Activated CD4-positive, CD25-positive, alpha-beta regulatory T cell treated with anti-CD3 and anti-CD28 coated beads, Interleukin-2, amount 50 U/mL, for 16 hours (primary cell): ENCODE results near the gene UBC.
"Not testable (repeated sequence)": the region's sequence is repeated elsewhere in the genome, so short reads cannot be mapped to it uniquely, and the experiment has no call there.

Experiments
- DNase-seq: peaks from one replicate; pipeline ENCODE4 v3.0.0-alpha.2; 2020; ENCODE audit warnings: low read depth, low spot score

The UBC gene

GRCh38 chr12:124931528-124931927, 17.1 kb upstream of the UBC start:
- not testable (repeated sequence) for DNase-seq

GRCh38 chr12:124930586-124930985, 16.1 kb upstream of the UBC start:
- no peak for DNase-seq

GRCh38 chr12:124929649-124930419, 15.4 kb upstream of the UBC start:
- DNase-seq, result no peak

- DNase-seq, result no peak
Measured at GRCh38 chr12:124928912-124929530, 14.6 kb upstream of the UBC start.

- DNase-seq, result no peak
Measured at GRCh38 chr12:124928095-124928911, 13.9 kb upstream of the UBC start.

GRCh38 chr12:124927201-124928094, 13.0 kb upstream of the UBC start:
- DNase-seq, result peak; percentile 84

- DNase-seq, result not testable (repeated sequence)
Measured at GRCh38 chr12:124925782-124926181, 11.3 kb upstream of the UBC start.

- DNase-seq, result no peak
Measured at GRCh38 chr12:124925117-124925516, 10.7 kb upstream of the UBC start.

- DNase-seq, result no peak
Measured at GRCh38 chr12:124923905-124924734, 9.7 kb upstream of the UBC start.

GRCh38 chr12:124921200-124922031, 7.0 kb upstream of the UBC start:
- DNase-seq, result no peak

GRCh38 chr12:124920353-124920935, 6.0 kb upstream of the UBC start:
- DNase-seq, result no peak

GRCh38 chr12:124919521-124920352, 5.3 kb upstream of the UBC start:
- DNase-seq, result no peak

GRCh38 chr12:124918622-124918988, 4.2 kb upstream of the UBC start:
- not testable (repeated sequence) for DNase-seq

GRCh38 chr12:124917841-124918621, 3.6 kb upstream of the UBC start:
- DNase-seq, result no peak

GRCh38 chr12:124917135-124917840, 2.8 kb upstream of the UBC start:
- DNase-seq, result peak; percentile 85

- no peak for DNase-seq
Measured at GRCh38 chr12:124916374-124917134, 2.1 kb upstream of the UBC start.
